DMS53 treated with DMSO at 0.1 percent for 48 hours (cell line): ENCODE measurements around the gene DET1.

Experiments
- DNase-seq: peaks from one replicate; lab custom pipeline; 2025; ENCODE audit not compliant: unreplicated experiment; lab: John Stamatoyannopoulos, UW

The DET1 gene

GRCh38 chr15:88467935-88468528 is 78.4 kb downstream of the DET1 start:
- no peak for DNase-seq

- DNase-seq = peak; percentile 87
Observed at GRCh38 chr15:88467073-88467934, 79.2 kb downstream of the DET1 start, which contains the start of the genes MRPL46 and MRPS11. Gene MRPL46, minus strand, starts transcription at chr15:88467388. Its CDS starts 11 bp downstream, at chr15:88467377. Gene MRPS11, plus strand, starts transcription at chr15:88467708. Its CDS starts 10 bp downstream, at chr15:88467718.

DNA sequence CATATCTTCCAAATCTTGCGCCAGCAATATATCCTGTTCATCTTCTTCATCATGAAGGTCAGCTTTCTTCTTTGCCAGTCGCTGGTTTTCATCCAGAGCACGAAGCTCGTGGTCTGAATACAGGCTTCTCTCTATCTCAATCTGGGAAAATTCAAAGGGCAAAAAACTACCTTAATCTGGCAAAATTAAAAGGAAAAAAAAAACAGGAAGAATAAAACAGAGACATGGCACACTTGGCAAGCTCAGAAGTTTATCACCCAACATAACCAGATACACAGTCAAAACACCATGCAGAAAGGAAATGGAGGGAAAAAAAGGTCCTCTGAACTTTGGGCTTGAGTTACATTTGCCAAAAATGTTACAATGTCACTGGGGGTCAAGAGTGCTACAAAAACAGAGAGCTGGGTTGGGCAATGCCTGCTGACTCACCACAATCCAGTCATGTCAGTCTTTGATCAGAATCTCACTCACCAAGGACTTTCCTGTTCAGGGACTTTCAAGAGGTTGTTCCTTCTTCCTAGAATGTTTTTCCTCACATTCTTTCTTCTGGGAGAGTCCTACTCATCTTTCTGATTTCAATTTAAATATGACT is 80.8 kb downstream of the DET1 start:
- DNase-seq = no peak

DNA sequence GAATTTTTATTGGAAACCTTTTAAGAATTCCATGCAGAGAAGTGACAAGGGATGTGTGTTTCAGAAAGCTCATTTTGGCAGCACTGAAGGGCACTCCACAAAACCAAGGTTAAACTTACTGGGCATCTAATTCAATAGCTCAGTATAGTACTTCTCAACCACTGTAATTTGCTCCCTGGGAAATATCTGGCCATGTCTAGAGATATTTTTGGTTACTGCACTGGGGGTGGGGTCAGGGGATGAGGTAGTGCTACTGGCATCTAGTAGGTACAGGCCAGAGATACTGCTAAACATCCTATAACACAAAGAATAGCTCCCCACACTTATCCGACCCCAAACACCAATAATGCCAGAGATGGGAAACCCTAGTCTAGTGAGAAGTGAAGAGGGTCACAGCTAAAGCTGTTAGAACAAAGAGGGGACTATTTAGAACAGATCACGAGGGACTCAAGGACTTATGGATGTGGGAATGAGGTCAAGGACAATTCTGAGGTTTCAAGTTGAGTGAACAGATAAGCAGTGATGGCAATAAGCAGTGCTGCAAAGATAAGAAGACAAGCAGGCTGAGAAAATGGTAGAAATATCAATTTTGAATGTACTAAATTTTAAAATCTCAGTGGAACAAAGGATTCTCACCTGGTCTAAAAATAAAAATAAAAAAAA is 82.5 kb downstream of the DET1 start:
- no peak for DNase-seq
